H9 (cell line): Measurements from ENCODE around the gene NOXA1. TPM values are rescaled to one million over a fixed set of nuclear protein-coding genes. Genes with fewer than 3 reads are reported as not detected.

Experiments used
- DNase-seq: peaks from one replicate; pipeline ENCODE4 v3.0.0-alpha.2; 2017
- H2AFZ ChIP-seq: one replicate; pipeline ENCODE4 v1.6.1; 2013; ENCODE audit warnings: mild to moderate bottlenecking, low read length, control low read depth, moderate library complexity
- H2AK5ac ChIP-seq: 2 replicates; pipeline ENCODE4 v1.6.1; 2013; ENCODE audit warnings: low read length, control low read depth, mixed read lengths; ENCODE audit not compliant: insufficient read length
- H2BK120ac ChIP-seq: one replicate; pipeline ENCODE4 v1.6.1; 2013; ENCODE audit warnings: low read depth, mild to moderate bottlenecking, low read length, control low read depth, inconsistent platforms; ENCODE audit not compliant: poor library complexity, severe bottlenecking
- H2BK12ac ChIP-seq: 2 replicates; pipeline ENCODE4 v1.6.1; 2013; ENCODE audit warnings: low read length, control low read depth, mixed read lengths, low read depth; ENCODE audit not compliant: insufficient read length
- H2BK15ac ChIP-seq: 2 replicates; pipeline ENCODE4 v1.6.1; 2013; ENCODE audit warnings: low read depth, low read length, control low read depth
- H2BK20ac ChIP-seq: one replicate; pipeline ENCODE4 v1.6.1; 2013; ENCODE audit warnings: low read depth, mild to moderate bottlenecking, low read length, control low read depth, inconsistent platforms; ENCODE audit not compliant: poor library complexity, severe bottlenecking
- H2BK5ac ChIP-seq: 2 replicates; pipeline ENCODE4 v1.6.1; 2013; ENCODE audit warnings: low read length, control low read depth, mixed read lengths; ENCODE audit not compliant: insufficient read length
- H3K14ac ChIP-seq: 2 replicates; pipeline ENCODE4 v1.6.1; 2013; ENCODE audit warnings: low read length, control low read depth; ENCODE audit not compliant: insufficient read depth
- H3K18ac ChIP-seq: 2 replicates; pipeline ENCODE4 v1.6.1; 2013; ENCODE audit warnings: low read depth, mild to moderate bottlenecking, mixed read lengths, low read length, control low read depth; ENCODE audit not compliant: insufficient read length
- H3K23ac ChIP-seq: 2 replicates; pipeline ENCODE4 v1.6.1; 2013; ENCODE audit warnings: low read length, control low read depth, mixed read lengths, low read depth; ENCODE audit not compliant: insufficient read length
- H3K23me2 ChIP-seq: 2 replicates; pipeline ENCODE4 v1.6.1; 2013; ENCODE audit warnings: low read depth, mild to moderate bottlenecking, mixed read lengths, low read length, control low read depth; ENCODE audit not compliant: insufficient read length, poor library complexity, severe bottlenecking
- H3K27ac ChIP-seq: 2 replicates; pipeline ENCODE4 v1.5.1; 2013; ENCODE audit warnings: low read length, control low read depth, mixed read lengths, low read depth; ENCODE audit not compliant: insufficient read length
- H3K27me3 ChIP-seq: 2 replicates; pipeline ENCODE4 v1.6.1; 2013; ENCODE audit warnings: low read length, control low read depth, inconsistent platforms; ENCODE audit not compliant: insufficient read depth
- H3K4ac ChIP-seq: 2 replicates; pipeline ENCODE4 v1.6.1; 2013; ENCODE audit warnings: low read depth, mild to moderate bottlenecking, control low read depth, inconsistent platforms, low read length, moderate library complexity
- H3K4me1 ChIP-seq: 2 replicates; pipeline ENCODE4 v1.6.1; 2013; ENCODE audit warnings: low read length, control low read depth, inconsistent platforms; ENCODE audit not compliant: insufficient read depth
- H3K4me2 ChIP-seq: 2 replicates; pipeline ENCODE4 v1.6.1; 2013; ENCODE audit warnings: low read length, control low read depth, mixed read lengths; ENCODE audit not compliant: insufficient read length, insufficient read depth
- H3K56ac ChIP-seq: 2 replicates; pipeline ENCODE4 v1.6.1; 2013; ENCODE audit warnings: low read depth, mild to moderate bottlenecking, mixed read lengths, low read length, control low read depth; ENCODE audit not compliant: insufficient read length
- H3K79me1 ChIP-seq: 2 replicates; pipeline ENCODE4 v1.6.1; 2013; ENCODE audit warnings: low read depth, mild to moderate bottlenecking, moderate library complexity, low read length, control low read depth, inconsistent platforms; ENCODE audit not compliant: insufficient read depth, poor library complexity, severe bottlenecking
- H3K79me2 ChIP-seq: 2 replicates; pipeline ENCODE4 v1.6.1; 2013; ENCODE audit warnings: low read length, control low read depth, inconsistent platforms; ENCODE audit not compliant: insufficient read depth
- H3K9ac ChIP-seq: 2 replicates; pipeline ENCODE4 v1.6.1; 2013; ENCODE audit warnings: low read length, control low read depth, mixed read lengths; ENCODE audit not compliant: insufficient read length; ENCODE audit errors: extremely low read depth
- H3K9me3 ChIP-seq: one replicate; pipeline ENCODE4 v1.6.1; 2013; ENCODE audit warnings: low read depth, low read length, inconsistent platforms; ENCODE audit not compliant: control insufficient read depth
- H3T11ph ChIP-seq: one replicate; pipeline ENCODE4 v1.6.1; 2013; ENCODE audit warnings: mild to moderate bottlenecking, low read length, control low read depth, inconsistent platforms
- H4K20me1 ChIP-seq: one replicate; pipeline ENCODE4 v1.6.1; 2013; ENCODE audit not compliant: control insufficient read depth, insufficient read length, insufficient read depth
- H4K5ac ChIP-seq: 2 replicates; pipeline ENCODE4 v1.6.1; 2013; ENCODE audit warnings: low read depth, mild to moderate bottlenecking, mixed read lengths, low read length, control low read depth; ENCODE audit not compliant: insufficient read length
- H4K8ac ChIP-seq: replicated peaks from 2 replicates; pipeline ENCODE4 v1.6.1; 2013; ENCODE audit warnings: low read length, control low read depth, mixed read lengths, low read depth; ENCODE audit not compliant: insufficient read length
- H4K91ac ChIP-seq: 2 replicates; pipeline ENCODE4 v1.6.1; 2013; ENCODE audit warnings: low read depth, mild to moderate bottlenecking, moderate library complexity, mixed read lengths, low read length, control low read depth; ENCODE audit not compliant: insufficient read length
- H3K27ac Mint-ChIP-seq, 3 experiments: 2 replicates in 2 of 3; 3 replicates in 1 of 3; pipeline ENCODE4 v1.8.0; 2020 to 2021; ENCODE audit warnings: mixed read lengths in 3 of 3, mild to moderate bottlenecking in 1 of 3, moderate library complexity in 1 of 3
- H3K27me3 Mint-ChIP-seq: 2 replicates; pipeline ENCODE4 v1.8.0; 2021; ENCODE audit warnings: low read depth, mild to moderate bottlenecking, moderate library complexity, mixed read lengths
- H3K36me3 Mint-ChIP-seq, 3 experiments: 2 replicates in 2 of 3; 3 replicates in 1 of 3; pipeline ENCODE4 v1.8.0; 2020 to 2021; ENCODE audit warnings: low read depth in 3 of 3, mixed read lengths in 3 of 3; ENCODE audit not compliant: insufficient read depth in 1 of 3
- H3K4me1 Mint-ChIP-seq, 2 experiments: 2 replicates each; pipeline ENCODE4 v1.8.0; 2020; ENCODE audit warnings: mixed read lengths in 2 of 2
- H3K4me3 Mint-ChIP-seq, 2 experiments: 2 replicates in 1 of 2; 3 replicates in 1 of 2; pipeline ENCODE4 v1.8.0; 2020 to 2021; ENCODE audit warnings: mild to moderate bottlenecking in 2 of 2, mixed read lengths in 2 of 2, moderate library complexity in 1 of 2
- H3K9me3 Mint-ChIP-seq, 2 experiments: 2 replicates in 1 of 2; 3 replicates in 1 of 2; pipeline ENCODE4 v1.8.0; 2020; ENCODE audit warnings: mild to moderate bottlenecking in 2 of 2, mixed read lengths in 2 of 2, moderate library complexity in 1 of 2
- CTCF ChIP-seq: fragments of 200-600 bp; sonication (generic); conservative IDR thresholded peaks from 3 replicates; pipeline ENCODE4 v1.8.0; 2021; ENCODE audit warnings: antibody characterized with exemption, mild to moderate bottlenecking
- WGBS: extraction: QIAGEN DNeasy Blood & Tissue Kit; methylation state at CpG from one replicate; pipeline ENCODE4 v1.1.7; 2013; ENCODE audit warnings: missing lambda C conversion rate, low lambda C conversion rate, mixed read lengths; ENCODE audit not compliant: insufficient read length; ENCODE audit errors: extremely low coverage; 5-methylcytosine and 5-hydroxymethylcytosine counted together
- total RNA-seq: library from RNA; stranded (reverse); gene quantifications from 2 replicates; pipeline ENCODE4 v1.2.1, GENCODE V29; 2021

Gene NOXA1
- total RNA-seq, 1 experiment from 2014 or later = 2.0 TPM

- no peak within 1 kb of the TSS for H2AFZ ChIP-seq
- H3K23me2 ChIP-seq = no peaks in the 10 kb centered on the region
- H3K4me1 ChIP-seq = no peaks in the 10 kb centered on the region
- no peak within 1 kb of the TSS for H4K91ac ChIP-seq
- H3K79me2 ChIP-seq = no peaks in the 10 kb centered on the region
- H3K27me3 ChIP-seq = no peaks in the 10 kb centered on the region
- no peak within 1 kb of the TSS for H2AK5ac ChIP-seq
- H3T11ph ChIP-seq = no peak within 1 kb of the TSS
- no peak within 1 kb of the TSS for H3K9ac ChIP-seq
- no peak within 1 kb of the TSS for H4K5ac ChIP-seq
- TF ChIP-seq CTCF = no peak
- no peaks in the 10 kb centered on the region for H3K9me3 ChIP-seq
- H2BK5ac ChIP-seq = no peak within 1 kb of the TSS
- peak within 1 kb of the TSS; percentile 58 to 85 for H3K4me3 Mint-ChIP-seq
- 0 out of 5 replicates have a peak, but pooled peaks cover 0 to 1% of the 10 kb centered on the region in 2 experiments for H3K9me3 Mint-ChIP-seq
- H3K14ac ChIP-seq = no peak within 1 kb of the TSS
- H3K56ac ChIP-seq = no peak within 1 kb of the TSS
- H3K4ac ChIP-seq = no peak within 1 kb of the TSS
- no peak within 1 kb of the TSS for H3K27ac Mint-ChIP-seq
- peak; percentile 95 for DNase-seq
- no peak within 1 kb of the TSS for H4K8ac ChIP-seq
- H2BK120ac ChIP-seq = no peak within 1 kb of the TSS
- H3K18ac ChIP-seq = no peak within 1 kb of the TSS
- no peaks in the 10 kb centered on the region for H3K36me3 Mint-ChIP-seq
- no peak within 1 kb of the TSS for H2BK12ac ChIP-seq
- peaks cover 7 to 12% of the 10 kb centered on the region in 2 experiments for H3K4me1 Mint-ChIP-seq
- H3K27ac ChIP-seq = no peak within 1 kb of the TSS
- H3K4me2 ChIP-seq = peak within 1 kb of the TSS; percentile 85
- no peak within 1 kb of the TSS for H2BK20ac ChIP-seq
- H3K79me1 ChIP-seq = no peaks in the 10 kb centered on the region
- H3K23ac ChIP-seq = no peak within 1 kb of the TSS
- H2BK15ac ChIP-seq = no peak within 1 kb of the TSS
- WGBS = no CpG with 5 or more reads among the region's 62 CpGs
- H4K20me1 ChIP-seq = no peaks in the 10 kb centered on the region
- H3K27me3 Mint-ChIP-seq = peaks cover 20% of the 10 kb centered on the region
Observed at GRCh38 chr9:137441289-137441934, 18.2 kb downstream of the NOXA1 start, which contains the start of gene ENTPD8. ENTPD8 (minus strand) TSS chr9:137441357; CDS start chr9:137438285, 3,072 bp downstream.
